HCT116 (cell line): ENCODE data around the gene ATP1A1. TPM values are rescaled to one million over a fixed set of nuclear protein-coding genes. Genes with fewer than 3 reads are reported as not detected.

Experiments used
- ATAC-seq: fragments of 200-7000 bp; cut with Tn5 transposase; 2 replicates; pipeline ENCODE4 v1.9.1; 2020; ENCODE audit warnings: mild to moderate bottlenecking, moderate library complexity
- BruUV-seq: library from RNA; stranded (reverse); fragments of 400-500 nt; replicated peaks from 2 replicates; lab custom pipeline; 2021; lab: Mats Ljungman, UMichigan
- CTCF ChIA-PET: fragments of 300-600 bp; sonication (Branson Sonifier 250); formaldehyde crosslinking; loops from one replicate; lab custom pipeline; 2021; ENCODE audit warnings: antibody characterized with exemption; lab: Charles Lee
- POLR2A ChIA-PET: fragments of 300-600, 350-600 bp; sonication (Branson Sonifier 250); formaldehyde crosslinking; loops from one replicate; lab custom pipeline; 2021; ENCODE audit warnings: antibody characterized with exemption; lab: Charles Lee
- RAD21 ChIA-PET, 2 experiments: fragments of 300-600 bp; sonication (Branson Sonifier 250); formaldehyde crosslinking; loops; one replicate each; lab custom pipeline; 2023; ENCODE audit warnings: low total read pairs in 2 of 2; ENCODE audit not compliant: uncharacterized antibody in 2 of 2, unreplicated experiment in 2 of 2, low non-redundant PET in 1 of 2; lab: Charles Lee
- DNase-seq: peaks from one replicate; pipeline ENCODE4 v3.0.0-alpha.2; 2010; ENCODE audit warnings: low read depth, low spot score
- H2AFZ ChIP-seq: fragments of 200-600 bp; shearing (Covaris generic), sonication (generic); 2 replicates; pipeline ENCODE4 v1.6.1; 2017; ENCODE audit warnings: low read depth, mixed run types, mixed read lengths, antibody characterized with exemption, low read length; ENCODE audit not compliant: poor library complexity, severe bottlenecking
- H3K27ac ChIP-seq: 2 replicates; pipeline ENCODE4 v1.5.1; 2012; ENCODE audit warnings: low read depth, low read length
- H3K27me3 ChIP-seq: fragments of 200-600 bp; sonication (generic); 2 replicates; pipeline ENCODE4 v1.6.1; 2016; ENCODE audit warnings: mixed run types, low read length, mixed read lengths; ENCODE audit not compliant: insufficient read depth
- H3K36me3 ChIP-seq, 2 experiments: fragments of 200-500 bp in 1 of 2; fragments of 200-600 bp in 1 of 2; sonication (Bioruptor generic) in 1 of 2; sonication (generic) in 1 of 2; 2 replicates each; pipeline versions ENCODE4 v1.5.1 to v1.6.1; 2014 to 2016; ENCODE audit warnings: low read length in 2 of 2, inconsistent platforms in 1 of 2, mixed read lengths in 1 of 2, mixed run types in 1 of 2; ENCODE audit not compliant: insufficient read depth in 2 of 2, control insufficient read depth in 1 of 2
- H3K4me1 ChIP-seq, 2 experiments: fragments of 200-600 bp in 1 of 2; sonication (generic) in 1 of 2; 2 replicates each; pipeline versions ENCODE4 v1.5.1 to v1.6.1; 2012 to 2017; ENCODE audit warnings: low read length in 2 of 2, inconsistent platforms in 1 of 2, mild to moderate bottlenecking in 1 of 2, mixed read lengths in 1 of 2, mixed run types in 1 of 2, moderate library complexity in 1 of 2; ENCODE audit not compliant: insufficient read depth in 2 of 2, control insufficient read depth in 1 of 2
- H3K4me2 ChIP-seq: fragments of 200-600 bp; sonication (generic); 2 replicates; pipeline ENCODE4 v1.6.1; 2017; ENCODE audit warnings: mixed run types, low read length, mixed read lengths
- H3K4me3 ChIP-seq, 2 experiments: fragments of 200-600 bp in 1 of 2; sonication (generic) in 1 of 2; replicated peaks in 1 of 2; 2 replicates each; pipeline ENCODE4 v1.5.1; 2011 to 2016; ENCODE audit warnings: low read length in 2 of 2, control low read depth in 1 of 2, low read depth in 1 of 2, mild to moderate bottlenecking in 1 of 2, mixed read lengths in 1 of 2, mixed run types in 1 of 2
- H3K79me2 ChIP-seq: fragments of 200-600 bp; sonication (generic); 2 replicates; pipeline ENCODE4 v1.6.1; 2017; ENCODE audit warnings: mild to moderate bottlenecking, mixed run types, low read length, moderate library complexity, mixed read lengths; ENCODE audit not compliant: insufficient read depth
- H3K9ac ChIP-seq: fragments of 200-600 bp; sonication (generic); 2 replicates; pipeline ENCODE4 v1.6.1; 2016; ENCODE audit warnings: low read length, mixed read lengths
- H3K9me2 ChIP-seq: fragments of 200-600 bp; sonication (generic), shearing (Covaris generic); 2 replicates; pipeline ENCODE4 v1.6.1; 2017; ENCODE audit warnings: mixed run types, mild to moderate bottlenecking, moderate library complexity; ENCODE audit not compliant: insufficient read depth
- H3K9me3 ChIP-seq, 2 experiments: fragments of 200-500 bp in 1 of 2; fragments of 200-600 bp in 1 of 2; sonication (Bioruptor generic) in 1 of 2; sonication (generic) in 1 of 2; 2 replicates each; pipeline ENCODE4 v1.6.1; 2014 to 2017; ENCODE audit warnings: low read length in 2 of 2, mixed read lengths in 2 of 2, inconsistent platforms in 1 of 2, low read depth in 1 of 2, mild to moderate bottlenecking in 1 of 2, mixed run types in 1 of 2, moderate library complexity in 1 of 2; ENCODE audit not compliant: control insufficient read depth in 1 of 2, insufficient read depth in 1 of 2
- H4K20me1 ChIP-seq: fragments of 200-600 bp; sonication (generic), shearing (Covaris generic); 2 replicates; pipeline ENCODE4 v1.6.1; 2017; ENCODE audit warnings: mixed run types, mild to moderate bottlenecking, moderate library complexity; ENCODE audit not compliant: insufficient read depth
- ATF3 ChIP-seq: IDR thresholded peaks from 2 replicates; pipeline ENCODE4 v1.6.1; 2012
- CBX3 ChIP-seq: IDR thresholded peaks from 2 replicates; pipeline ENCODE4 v1.6.1; 2012; ENCODE audit warnings: low read depth
- CTCF ChIP-seq, 3 experiments: fragments of 200-600 bp in 1 of 3; sonication (generic) in 1 of 3; IDR thresholded peaks in 2 of 3; conservative IDR thresholded peaks in 1 of 3; 2 replicates each; pipeline ENCODE4 v1.5.1; 2012 to 2017; ENCODE audit warnings: low read depth in 2 of 3, low read length in 2 of 3, antibody characterized with exemption in 1 of 3, borderline replicate concordance in 1 of 3, control low read depth in 1 of 3, mild to moderate bottlenecking in 1 of 3, mixed read lengths in 1 of 3, mixed run types in 1 of 3, moderate library complexity in 1 of 3; ENCODE audit not compliant: insufficient read depth in 1 of 3
- EGR1 ChIP-seq: IDR thresholded peaks from 2 replicates; pipeline ENCODE4 v1.6.1; 2012; ENCODE audit warnings: low read depth
- ELF1 ChIP-seq: IDR thresholded peaks from 2 replicates; pipeline ENCODE4 v1.6.1; 2012; ENCODE audit warnings: low read depth, borderline replicate concordance
- EZH2 ChIP-seq: fragments of 200-600 bp; sonication (generic); IDR thresholded peaks from 2 replicates; pipeline ENCODE4 v1.6.1; 2017; ENCODE audit warnings: antibody characterized with exemption, mixed run types
- FOSL1 ChIP-seq: IDR thresholded peaks from 2 replicates; pipeline ENCODE4 v1.6.1; 2012; ENCODE audit warnings: low read depth
- JUND ChIP-seq: IDR thresholded peaks from 2 replicates; pipeline ENCODE4 v1.6.1; 2012
- POLR2A ChIP-seq: IDR thresholded peaks from 2 replicates; pipeline ENCODE4 v1.7.0; 2011; ENCODE audit warnings: borderline replicate concordance; ENCODE audit not compliant: insufficient read depth, insufficient read length; ENCODE audit errors: extremely low read depth
- RAD21 ChIP-seq: IDR thresholded peaks from 2 replicates; pipeline ENCODE4 v1.6.1; 2012; ENCODE audit warnings: low read depth, mild to moderate bottlenecking
- SIN3A ChIP-seq: IDR thresholded peaks from 2 replicates; pipeline ENCODE4 v1.6.1; 2012; ENCODE audit warnings: low read depth
- TCF7L2 ChIP-seq: IDR thresholded peaks from 2 replicates; pipeline ENCODE4 v1.7.0; 2011; ENCODE audit warnings: borderline replicate concordance, inconsistent platforms; ENCODE audit not compliant: insufficient read depth, insufficient read length; ENCODE audit errors: extremely low read depth
- YY1 ChIP-seq: IDR thresholded peaks from 2 replicates; pipeline ENCODE4 v1.6.1; 2011; ENCODE audit warnings: low read length, low read depth, moderate library complexity, mild to moderate bottlenecking; ENCODE audit not compliant: insufficient replicate concordance; ENCODE audit errors: extremely low read depth
- ZNF274 ChIP-seq: fragments of 200-500 bp; sonication (Bioruptor generic); IDR thresholded peaks from 2 replicates; pipeline ENCODE4 v1.6.1; 2014; ENCODE audit warnings: mild to moderate bottlenecking, low read depth, low read length, inconsistent platforms
- intact Hi-C: fragments of 100-400 bp; cut with micrococcal nuclease; formaldehyde crosslinking; loops from 2 replicates; pipeline ENCODE4 v1.10.0; 2022
- total RNA-seq: library from RNA; stranded (reverse); gene quantifications from one replicate; pipeline ENCODE4 v1.2.1, GENCODE V29; 2021; ENCODE audit not compliant: unreplicated experiment
- TF ChIP-seq, protein P1 (sequence below): IDR thresholded peaks from 2 replicates; pipeline ENCODE4 v1.6.1; 2011; ENCODE audit warnings: mild to moderate bottlenecking, low read length, moderate library complexity; ENCODE audit not compliant: insufficient replicate concordance; ENCODE audit errors: extremely low read depth

ATP1A1 gene
- total RNA-seq, 1 experiment from 2014 or later = 290 TPM

- Histone ChIP-seq H3K9ac (no peak overlapping the region), H3K27me3 (no peaks in the 10 kb centered on the region), H3K79me2 (no peaks in the 10 kb centered on the region), H2AFZ (no peak overlapping the region), H4K20me1 (no peaks in the 10 kb centered on the region), H3K9me3 (no peaks in the 10 kb centered on the region), H3K4me2 (no peak overlapping the region), H3K4me3 (no peak overlapping the region), H3K4me1 (no peaks in the 10 kb centered on the region), H3K36me3 (no peaks in the 10 kb centered on the region), H3K27ac (no peak overlapping the region), H3K9me2 (no peaks in the 10 kb centered on the region)
- ATAC-seq (no peak), DNase-seq (no peak)
- ChIA-PET RAD21 (no interaction called here), CTCF (no interaction called here), POLR2A (no interaction called here)
- intact Hi-C loops = no loop called here
- TF ChIP-seq EGR1 = no peak
- BruUV-seq = no TSS peak
Observed at GRCh38 chr1:116325922-116326321, 47.1 kb upstream of the ATP1A1 start.

GRCh38 chr1:116326486-116326885 lies 46.6 kb upstream of the ATP1A1 start:
- no TSS peak for BruUV-seq
- Histone ChIP-seq H3K27me3 (no peaks in the 10 kb centered on the region), H3K36me3 (no peaks in the 10 kb centered on the region), H2AFZ (no peak overlapping the region), H3K79me2 (no peaks in the 10 kb centered on the region), H3K9ac (no peak overlapping the region), H3K4me1 (no peaks in the 10 kb centered on the region), H4K20me1 (no peaks in the 10 kb centered on the region), H3K9me2 (no peaks in the 10 kb centered on the region), H3K4me2 (no peak overlapping the region), H3K9me3 (no peaks in the 10 kb centered on the region), H3K27ac (no peak overlapping the region), H3K4me3 (no peak overlapping the region)
- intact Hi-C loops = no loop called here
- ChIA-PET RAD21 (no interaction called here), CTCF (no interaction called here), POLR2A (interaction anchor here (0.7 kb wide), 1 partner anchor 31 kb away, joined by 3 read pairs; no protein-coding TSS in a partner anchor)
- no peak for ATAC-seq
- no peak for DNase-seq
- TF ChIP-seq YY1 = no peak
- TF ChIP-seq POLR2A = no peak
- TF ChIP-seq EGR1 = no peak
- TF ChIP-seq SIN3A = no peak
- no peak for TF ChIP-seq ZNF274
- TF ChIP-seq JUND = no peak
- TF ChIP-seq EZH2 = no peak
- no peak for TF ChIP-seq ELF1
- no peak for TF ChIP-seq RAD21
- no peak for TF ChIP-seq CBX3
- TF ChIP-seq FOSL1 = no peak
- TF ChIP-seq ATF3 = no peak
- TF ChIP-seq CTCF (IDR thresholded peaks at IDR 0.05 in 2 of 3, conservative IDR thresholded peaks at IDR 0.05 in 1 of 3; ENCODE audit: borderline replicate concordance in 1 of 3, insufficient read depth in 1 of 3, low read depth in 2 of 3, low read length in 2 of 3) = no peak
- TF ChIP-seq TCF7L2 = no peak
- TF ChIP-seq, protein P1, sequence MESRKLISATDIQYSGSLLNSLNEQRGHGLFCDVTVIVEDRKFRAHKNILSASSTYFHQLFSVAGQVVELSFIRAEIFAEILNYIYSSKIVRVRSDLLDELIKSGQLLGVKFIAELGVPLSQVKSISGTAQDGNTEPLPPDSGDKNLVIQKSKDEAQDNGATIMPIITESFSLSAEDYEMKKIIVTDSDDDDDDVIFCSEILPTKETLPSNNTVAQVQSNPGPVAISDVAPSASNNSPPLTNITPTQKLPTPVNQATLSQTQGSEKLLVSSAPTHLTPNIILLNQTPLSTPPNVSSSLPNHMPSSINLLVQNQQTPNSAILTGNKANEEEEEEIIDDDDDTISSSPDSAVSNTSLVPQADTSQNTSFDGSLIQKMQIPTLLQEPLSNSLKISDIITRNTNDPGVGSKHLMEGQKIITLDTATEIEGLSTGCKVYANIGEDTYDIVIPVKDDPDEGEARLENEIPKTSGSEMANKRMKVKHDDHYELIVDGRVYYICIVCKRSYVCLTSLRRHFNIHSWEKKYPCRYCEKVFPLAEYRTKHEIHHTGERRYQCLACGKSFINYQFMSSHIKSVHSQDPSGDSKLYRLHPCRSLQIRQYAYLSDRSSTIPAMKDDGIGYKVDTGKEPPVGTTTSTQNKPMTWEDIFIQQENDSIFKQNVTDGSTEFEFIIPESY = no peak
